Erythroblast (primary cell): Measurements from ENCODE around the gene FLRT2.

ENCODE experiments used
- GATA1 ChIP-seq: IDR thresholded peaks from 2 replicates; pipeline ENCODE4 v1.6.1; 2011; ENCODE audit warnings: low read depth, mild to moderate bottlenecking, control low read depth, low read length, moderate library complexity
- POLR2A ChIP-seq: IDR thresholded peaks from 2 replicates; pipeline ENCODE4 v1.6.1; 2011; ENCODE audit warnings: mild to moderate bottlenecking, low read length

DNA sequence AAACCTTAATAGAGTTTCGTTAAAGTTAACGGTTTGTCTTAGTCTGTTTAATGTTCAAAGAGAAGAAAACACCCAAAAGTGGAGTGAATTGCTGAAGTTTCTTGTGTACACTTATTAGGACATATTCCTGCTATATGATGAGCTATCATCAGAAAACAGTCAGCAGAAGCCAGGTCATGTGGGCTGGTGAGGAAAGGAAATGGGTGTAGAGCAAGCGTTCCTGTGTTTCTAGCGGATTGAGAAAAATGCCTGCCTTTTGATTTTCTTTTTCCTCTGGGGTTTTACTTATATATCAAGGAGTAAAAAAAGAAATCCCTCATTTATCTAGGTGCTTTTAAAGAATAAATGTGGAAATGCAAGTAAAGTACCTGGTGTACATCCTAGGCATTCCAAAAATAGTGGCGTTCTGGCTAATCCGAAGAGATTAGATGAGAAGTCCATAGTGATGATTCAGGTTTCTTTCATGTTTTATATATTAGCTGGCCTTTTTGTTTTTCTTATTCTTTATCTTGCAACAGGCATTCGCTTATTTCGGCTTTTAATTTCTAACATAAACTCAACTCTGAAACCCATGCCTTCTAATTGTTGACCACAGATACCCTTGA, 50.7 kb downstream of the FLRT2 start:
- TF ChIP-seq POLR2A (no peak), GATA1 (no peak)
